Measurements from ENCODE around the gene HPS1. TPM values are rescaled to one million over a fixed set of nuclear protein-coding genes. Genes with fewer than 3 reads are reported as not detected.

HPS1 gene
- total and polyA plus RNA-seq, 2 of the 8 experiments (the other 6 are each of a cell fraction or from before 2014, with no cell fraction given), result 38.7 to 61.7 TPM

GRCh38 chr10:98407017-98407743 lies 39.6 kb downstream of the HPS1 start (continued):
- no peak for TF ChIP-seq CHD7 (IDR thresholded peaks at IDR 0.05; ENCODE audit: insufficient replicate concordance, low read length)
- TF ChIP-seq ATF2 (IDR thresholded peaks at IDR 0.05; ENCODE audit: low read length), result no peak
- TF ChIP-seq EZH2 (IDR thresholded peaks at IDR 0.05; ENCODE audit: low read depth, low read length, severe bottlenecking), result no peak
- TF ChIP-seq HDAC6 (IDR thresholded peaks at IDR 0.05; ENCODE audit: low read depth, low read length), result no peak
- TF ChIP-seq TAF7 (optimal IDR thresholded peaks at IDR 0.05; ENCODE audit: borderline replicate concordance, low read depth, low read length), result no peak
- no peak for TF ChIP-seq RFX5 (IDR thresholded peaks at IDR 0.05; ENCODE audit: borderline replicate concordance, low read depth, low read length)
- TF ChIP-seq SIN3A (conservative IDR thresholded peaks at IDR 0.05 in 1 of 2, IDR thresholded peaks at IDR 0.05 in 1 of 2; ENCODE audit: low read depth in 1 of 2, low read length in 2 of 2), result no peak
- TF ChIP-seq KDM5A (IDR thresholded peaks at IDR 0.05; ENCODE audit: low read length), result no peak

Data from H1 (cell line).